ENCODE results near the gene DRC7. TPM values are rescaled to one million over a fixed set of nuclear protein-coding genes. Genes with fewer than 3 reads are reported as not detected.

The DRC7 gene
- total RNA-seq, 1 experiment from 2014 or later = 0.72 TPM

DNA sequence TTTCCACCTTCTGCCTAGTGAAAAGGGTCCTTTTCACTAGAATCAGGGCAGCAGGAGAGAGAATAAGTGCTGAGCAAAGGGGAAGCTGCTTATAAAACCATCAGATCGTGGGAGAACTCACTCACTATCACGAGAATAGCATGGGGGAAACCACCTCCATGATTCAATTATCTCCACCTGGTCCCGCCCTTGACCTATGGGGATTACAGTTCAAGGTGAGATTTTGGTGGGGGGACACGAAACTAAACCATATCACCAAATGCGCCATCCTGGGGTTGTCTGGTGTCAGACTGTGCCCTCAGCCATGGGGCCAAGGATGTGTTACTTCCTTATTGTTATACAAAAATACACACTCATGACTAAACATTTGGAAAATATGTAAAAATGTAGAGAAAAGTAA, 30.5 kb downstream of the DRC7 start:
- no peak overlapping the region for H4K91ac ChIP-seq (ENCODE audit: insufficient read length, low read depth, low read length)
- no peak overlapping the region for H3K4me2 ChIP-seq (ENCODE audit: insufficient read depth, insufficient read length, low read length)
- H3K4me3 Mint-ChIP-seq = no peak overlapping the region
- H3K27ac ChIP-seq (ENCODE audit: insufficient read length, low read depth, low read length) = no peak overlapping the region
- H3K56ac ChIP-seq (ENCODE audit: insufficient read length, low read depth, low read length) = no peak overlapping the region
- H3K9me3 Mint-ChIP-seq = peaks cover 0 to 3% of the 10 kb centered on the region in 2 experiments; a peak in 3 of 5 replicates
- 0 out of 4 replicates have a peak, but pooled peaks cover 0 to 3% of the 10 kb centered on the region in 2 experiments for H3K4me1 Mint-ChIP-seq
- no peak overlapping the region for H2AK5ac ChIP-seq (ENCODE audit: insufficient read length, low read length)
- H3K79me1 ChIP-seq (ENCODE audit: insufficient read depth, low read depth, low read length, poor library complexity, severe bottlenecking) = no peaks in the 10 kb centered on the region
- H3K27me3 ChIP-seq (ENCODE audit: insufficient read depth, low read length) = no peaks in the 10 kb centered on the region
- no peak overlapping the region for H3T11ph ChIP-seq (ENCODE audit: low read length)
- no peaks in the 10 kb centered on the region for H3K4me1 ChIP-seq (ENCODE audit: insufficient read depth, low read length)
- TF ChIP-seq CTCF (conservative IDR thresholded peaks at IDR 0.05) = no peak
- H3K36me3 Mint-ChIP-seq (ENCODE audit: insufficient read depth in 1 of 3, low read depth in 3 of 3) = no peaks in the 10 kb centered on the region
- H3K9me3 ChIP-seq (ENCODE audit: control insufficient read depth, low read depth, low read length) = no peaks in the 10 kb centered on the region
- DNase-seq = no peak
- H3K9ac ChIP-seq (ENCODE audit: extremely low read depth, insufficient read length, low read length) = no peak overlapping the region
- no peak overlapping the region for H2BK12ac ChIP-seq (ENCODE audit: insufficient read length, low read depth, low read length)
- no peak overlapping the region for H4K8ac ChIP-seq (replicated peaks; ENCODE audit: insufficient read length, low read depth, low read length)
- H4K5ac ChIP-seq (ENCODE audit: insufficient read length, low read depth, low read length) = no peak overlapping the region
- H2BK15ac ChIP-seq (ENCODE audit: low read depth, low read length) = no peak overlapping the region
- no peak overlapping the region for H3K4ac ChIP-seq (ENCODE audit: low read depth, low read length)
- H3K79me2 ChIP-seq (ENCODE audit: insufficient read depth, low read length) = no peaks in the 10 kb centered on the region
- H3K14ac ChIP-seq (ENCODE audit: insufficient read depth, low read length) = no peak overlapping the region
- H3K23ac ChIP-seq (ENCODE audit: insufficient read length, low read depth, low read length) = no peak overlapping the region
- no peak overlapping the region for H2BK120ac ChIP-seq (ENCODE audit: low read depth, low read length, poor library complexity, severe bottlenecking)
- H2BK20ac ChIP-seq (ENCODE audit: low read depth, low read length, poor library complexity, severe bottlenecking) = no peak overlapping the region
- no peaks in the 10 kb centered on the region; the same call in 1 of the 2 replicates for H3K27me3 Mint-ChIP-seq (ENCODE audit: low read depth)
- no peaks in the 10 kb centered on the region for H3K23me2 ChIP-seq (ENCODE audit: insufficient read length, low read depth, low read length, poor library complexity, severe bottlenecking)
- H2BK5ac ChIP-seq (ENCODE audit: insufficient read length, low read length) = no peak overlapping the region
- H4K20me1 ChIP-seq (ENCODE audit: control insufficient read depth, insufficient read depth, insufficient read length) = no peaks in the 10 kb centered on the region
- H3K27ac Mint-ChIP-seq = no peak overlapping the region
- no peak overlapping the region for H3K18ac ChIP-seq (ENCODE audit: insufficient read length, low read depth, low read length)
- no CpG with 5 or more reads among the region's 5 CpGs for WGBS (ENCODE audit: extremely low coverage, insufficient read length, low lambda C conversion rate)
- no peak overlapping the region for H2AFZ ChIP-seq (ENCODE audit: low read length)
